Measurements from ENCODE around the gene MYO5C.

GRCh38 chr15:52328680-52329079 is 33.1 kb upstream of the MYO5C start:
- TF ChIP-seq EZH2 (IDR thresholded peaks at IDR 0.05) (no peak), EZH2phosphoT487 (IDR thresholded peaks at IDR 0.05) (no peak), CTCF (IDR thresholded peaks at IDR 0.05) (no peak)

All from neural progenitor cell (in vitro differentiated cells).